ENCODE data around the gene SMTN. TPM values are rescaled to one million over a fixed set of nuclear protein-coding genes. Genes with fewer than 3 reads are reported as not detected.
"Not testable (repeated sequence)": the region's sequence is repeated elsewhere in the genome, so short reads cannot be mapped to it uniquely, and the experiment has no call there.

SMTN gene
- total and polyA plus RNA-seq, 8 donors = 25.5 to 77.4 (median 40.0) TPM

- DNase-seq = no peak
- TF ChIP-seq CTCF (IDR thresholded peaks at IDR 0.05) = no peak
- Histone ChIP-seq H3K27me3 (no peaks in the 10 kb centered on the region), H3K36me3 (no peaks in the 10 kb centered on the region), H3K9me3 (no peaks in the 10 kb centered on the region), H3K4me3 (no peak overlapping the region), H3K4me1 (no peaks in the 10 kb centered on the region), H3K27ac (no peak overlapping the region)
- no peak for ATAC-seq
- intact Hi-C loops (cut with DNase I) = no loop called here
- FAIRE-seq = no peak
- WGBS, 2 donors = 91 to 93% methylated on average over 4 of the region's 4 CpGs
Measured at GRCh38 chr22:31048570-31048969, 32.5 kb upstream of the SMTN start.

- Histone ChIP-seq H3K27ac (no peak overlapping the region), H3K36me3 (no peaks in the 10 kb centered on the region), H3K27me3 (no peaks in the 10 kb centered on the region), H3K4me3 (no peak overlapping the region), H3K9me3 (no peaks in the 10 kb centered on the region), H3K4me1 (no peaks in the 10 kb centered on the region)
- intact Hi-C loops (cut with DNase I) = no loop called here
- TF ChIP-seq CTCF (IDR thresholded peaks at IDR 0.05) = no peak
- no peak for FAIRE-seq
- 70 to 73% methylated on average over 3 of the region's 3 CpGs for WGBS, 2 donors
- DNase-seq = no peak
- no peak for ATAC-seq
Measured at GRCh38 chr22:31049815-31050420, 31.2 kb upstream of the SMTN start.

- intact Hi-C loops (cut with DNase I) = no loop called here
- Histone ChIP-seq H3K27me3 (no peaks in the 10 kb centered on the region), H3K36me3 (no peaks in the 10 kb centered on the region), H3K4me1 (peaks cover 0 to 3% (median 0%) of the 10 kb centered on the region in 3 donors), H3K27ac (peak overlapping the region in 2 of 4 donors; percentile 50 to 54), H3K4me3 (no peak overlapping the region), H3K9me3 (no peaks in the 10 kb centered on the region)
- no peak for FAIRE-seq
- no peak for TF ChIP-seq CTCF (IDR thresholded peaks at IDR 0.05)
- 66 to 70% methylated on average over 5 of the region's 5 CpGs for WGBS, 2 donors
- DNase-seq = no peak
- peak in 1 of 4 donors; percentile 9 for ATAC-seq
Measured at GRCh38 chr22:31055117-31055634, 25.9 kb upstream of the SMTN start.

- H3K36me3 ChIP-seq = no peaks in the 10 kb centered on the region
- H3K27ac ChIP-seq = peak overlapping the region in 2 of 4 donors; percentile 50 to 54
- H3K9me3 ChIP-seq = no peaks in the 10 kb centered on the region
- no peak for TF ChIP-seq CTCF (IDR thresholded peaks at IDR 0.05)
- WGBS, 2 donors = 30 to 32% methylated on average over 13 of the region's 13 CpGs
- no peak overlapping the region for H3K4me3 ChIP-seq
- DNase-seq = peak; percentile 79 to 93 (median 86)
- peak; percentile 97 to 99 (median 98) for ATAC-seq
- peak; percentile 74 for FAIRE-seq
- no peaks in the 10 kb centered on the region for H3K27me3 ChIP-seq
- H3K4me1 ChIP-seq = peaks cover 0 to 3% (median 0%) of the 10 kb centered on the region in 3 donors
- intact Hi-C loops (cut with DNase I) = no loop called here
Measured at GRCh38 chr22:31055635-31056159, 25.4 kb upstream of the SMTN start.

GRCh38 chr22:31056986-31057599 is 24.0 kb upstream of the SMTN start:
- Histone ChIP-seq H3K4me1 (peaks cover 0 to 3% (median 0%) of the 10 kb centered on the region in 3 donors), H3K9me3 (no peaks in the 10 kb centered on the region), H3K4me3 (no peak overlapping the region), H3K36me3 (no peaks in the 10 kb centered on the region), H3K27me3 (no peaks in the 10 kb centered on the region), H3K27ac (no peak overlapping the region)
- no peak for TF ChIP-seq CTCF (IDR thresholded peaks at IDR 0.05)
- DNase-seq (no peak), ATAC-seq (no peak), FAIRE-seq (no peak)
- WGBS, 2 donors = 84 to 90% methylated on average over 5 of the region's 5 CpGs
- intact Hi-C loops (cut with DNase I) = no loop called here

- H3K9me3 ChIP-seq; H3K27me3 ChIP-seq; H3K36me3 ChIP-seq; H3K4me1 ChIP-seq; DNase-seq; intact Hi-C loops (cut with DNase I); H3K27ac ChIP-seq; H3K4me3 ChIP-seq; ATAC-seq; FAIRE-seq: not testable (repeated sequence)
- 54 to 70% methylated on average over 6 of the region's 6 CpGs for WGBS, 2 donors
Measured at GRCh38 chr22:31059663-31060062, 21.5 kb upstream of the SMTN start.

All from pancreas (tissue), 10 donors.